Erythroblast (primary cell): Measurements from ENCODE around the gene PBX1.

Experiments
- GATA1 ChIP-seq: IDR thresholded peaks from 2 replicates; pipeline ENCODE4 v1.6.1; 2011; ENCODE audit warnings: low read depth, mild to moderate bottlenecking, control low read depth, low read length, moderate library complexity
- POLR2A ChIP-seq: IDR thresholded peaks from 2 replicates; pipeline ENCODE4 v1.6.1; 2011; ENCODE audit warnings: mild to moderate bottlenecking, low read length

DNA sequence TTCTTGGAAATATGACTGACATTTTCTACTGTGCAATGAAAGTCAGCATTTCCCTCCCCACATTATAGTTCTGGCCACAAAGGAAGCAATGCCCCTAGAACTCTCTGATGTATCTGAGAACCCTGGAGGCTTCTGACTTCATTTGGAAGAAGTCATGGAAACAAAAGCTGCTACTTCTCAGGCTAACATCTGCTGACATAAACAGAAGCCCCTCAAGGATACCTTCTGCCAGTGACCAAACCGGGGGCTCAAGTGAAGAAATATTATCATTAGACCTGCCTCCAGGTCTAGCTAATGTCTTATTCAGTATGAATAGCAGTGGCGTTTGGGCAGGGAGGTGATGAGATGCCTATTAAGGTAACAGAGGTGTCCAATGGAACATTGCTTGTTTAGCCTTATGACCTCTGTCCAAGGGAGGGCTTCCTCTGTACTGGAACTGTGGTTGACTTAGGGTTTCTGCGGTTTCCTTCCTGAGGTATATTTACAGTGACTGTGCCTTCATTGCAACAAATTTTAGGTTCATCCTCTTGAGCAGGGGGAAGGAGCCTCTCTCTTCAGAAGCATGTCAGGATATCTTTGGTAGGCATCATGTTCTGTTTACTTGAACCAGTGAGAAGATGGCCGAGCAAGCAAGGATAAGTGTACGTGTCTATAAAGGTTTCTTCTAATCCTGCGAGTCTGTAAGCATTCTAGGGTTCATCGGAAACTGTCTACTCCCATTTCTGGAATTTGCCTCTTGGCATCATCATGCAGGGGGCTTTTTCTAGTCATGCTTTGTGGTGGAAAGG lies 161.7 kb downstream of the PBX1 start:
- TF ChIP-seq POLR2A (no peak), GATA1 (no peak)
